Lower leg skin (tissue), 3 donors: ENCODE measurements around the gene SLC30A10.
"Not testable (repeated sequence)": the region's sequence is repeated elsewhere in the genome, so short reads cannot be mapped to it uniquely, and the experiment has no call there.

Experiments used
- CTCF ChIP-seq, 3 donors: fragments of 450-650 bp; IDR thresholded peaks; one replicate each; pipeline ENCODE4 v1.5.1; 2016; ENCODE audit warnings: antibody characterized with exemption in 3 of 3, mild to moderate bottlenecking in 3 of 3, moderate library complexity in 2 of 3
- POLR2A ChIP-seq, 2 donors: fragments of 450-650 bp; IDR thresholded peaks; one replicate each; pipeline ENCODE4 v1.6.1; 2016 to 2017; ENCODE audit warnings: antibody characterized with exemption in 2 of 2, mild to moderate bottlenecking in 1 of 2, moderate library complexity in 1 of 2

- TF ChIP-seq CTCF, POLR2A (IDR thresholded peaks at IDR 0.05): not testable (repeated sequence)
These were observed 39.7 kb downstream of the SLC30A10 start for GRCh38 chr1:219888667-219889066.
